Activated T-helper 9 cell treated with anti-CD3 and anti-CD28 coated beads, Interleukin-2, amount 50 U/mL, for 16 hours (primary cell): ENCODE results near the gene STAT3.
"Not testable (repeated sequence)": the region's sequence is repeated elsewhere in the genome, so short reads cannot be mapped to it uniquely, and the experiment has no call there.

Experiments used
- DNase-seq: peaks from one replicate; pipeline ENCODE4 v3.0.0-alpha.2; 2020; ENCODE audit warnings: low read depth

Gene STAT3

DNA sequence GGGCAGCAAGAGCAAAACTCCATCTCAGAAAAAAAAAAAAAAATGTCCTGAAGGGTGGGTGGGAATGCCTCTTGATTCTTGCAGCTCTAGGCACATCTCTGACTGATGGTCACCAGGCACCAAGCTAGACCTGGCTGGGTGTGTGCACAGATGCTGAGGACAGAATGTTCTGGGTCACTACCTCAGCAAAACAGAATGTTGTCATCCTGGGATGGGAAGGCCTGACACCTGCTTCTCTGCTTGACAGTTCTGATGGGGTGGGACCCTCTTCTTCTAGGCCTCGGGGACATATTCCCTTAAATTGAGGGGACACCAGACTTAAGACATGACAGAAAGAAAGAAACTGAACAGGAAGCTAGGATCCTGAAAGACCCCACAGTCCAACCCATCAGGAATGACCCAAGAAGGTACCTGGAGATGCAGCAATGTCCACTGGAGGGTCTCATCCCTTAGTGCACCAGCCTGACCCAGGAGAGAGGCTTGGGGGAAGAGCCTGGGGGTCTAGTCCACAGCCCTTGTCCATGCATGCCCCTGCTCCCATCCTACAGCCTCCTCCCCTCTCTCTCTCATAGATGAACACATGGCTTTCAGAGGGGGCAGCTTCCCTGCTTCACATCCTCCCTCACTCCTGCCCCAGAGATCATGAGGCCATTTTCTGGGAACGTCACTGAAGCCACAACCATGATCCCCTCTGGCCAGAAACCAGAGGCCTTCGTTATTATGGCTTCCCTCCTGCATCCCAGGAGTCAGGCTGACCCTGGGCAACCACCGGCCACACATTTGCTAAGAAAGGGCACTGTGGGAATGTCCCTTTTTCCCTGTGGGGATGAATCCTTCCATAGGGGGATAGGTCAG lies 108.2 kb downstream of the STAT3 start:
- DNase-seq = no peak

DNA sequence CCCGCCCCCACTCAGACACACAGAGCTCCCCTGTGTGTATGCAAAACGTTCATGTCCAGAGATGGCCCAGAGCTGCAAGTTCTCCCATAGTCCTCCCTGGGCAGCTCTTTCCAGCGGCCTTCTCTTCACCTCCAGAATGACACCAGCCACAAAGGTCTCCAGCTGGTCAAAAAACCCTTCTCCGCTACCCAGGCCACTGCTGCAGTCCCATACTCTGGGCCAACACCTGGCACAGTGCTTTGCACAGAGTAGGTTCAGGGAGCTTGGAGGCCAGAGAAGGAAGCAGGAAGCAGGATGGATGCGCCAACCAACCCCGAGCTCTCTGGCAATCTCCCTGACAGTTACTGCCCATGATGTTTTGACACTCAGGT lies 110.9 kb downstream of the STAT3 start:
- DNase-seq = no peak

GRCh38 chr17:42276609-42277341 lies 111.5 kb downstream of the STAT3 start:
- DNase-seq = peak; percentile 25

- DNase-seq = peak; percentile 46
Observed at GRCh38 chr17:42276359-42276608, 112.0 kb downstream of the STAT3 start, which contains the start of gene STAT5B. STAT5B (minus strand) TSS chr17:42276391; CDS start chr17:42232127, 44,264 bp downstream.

DNA sequence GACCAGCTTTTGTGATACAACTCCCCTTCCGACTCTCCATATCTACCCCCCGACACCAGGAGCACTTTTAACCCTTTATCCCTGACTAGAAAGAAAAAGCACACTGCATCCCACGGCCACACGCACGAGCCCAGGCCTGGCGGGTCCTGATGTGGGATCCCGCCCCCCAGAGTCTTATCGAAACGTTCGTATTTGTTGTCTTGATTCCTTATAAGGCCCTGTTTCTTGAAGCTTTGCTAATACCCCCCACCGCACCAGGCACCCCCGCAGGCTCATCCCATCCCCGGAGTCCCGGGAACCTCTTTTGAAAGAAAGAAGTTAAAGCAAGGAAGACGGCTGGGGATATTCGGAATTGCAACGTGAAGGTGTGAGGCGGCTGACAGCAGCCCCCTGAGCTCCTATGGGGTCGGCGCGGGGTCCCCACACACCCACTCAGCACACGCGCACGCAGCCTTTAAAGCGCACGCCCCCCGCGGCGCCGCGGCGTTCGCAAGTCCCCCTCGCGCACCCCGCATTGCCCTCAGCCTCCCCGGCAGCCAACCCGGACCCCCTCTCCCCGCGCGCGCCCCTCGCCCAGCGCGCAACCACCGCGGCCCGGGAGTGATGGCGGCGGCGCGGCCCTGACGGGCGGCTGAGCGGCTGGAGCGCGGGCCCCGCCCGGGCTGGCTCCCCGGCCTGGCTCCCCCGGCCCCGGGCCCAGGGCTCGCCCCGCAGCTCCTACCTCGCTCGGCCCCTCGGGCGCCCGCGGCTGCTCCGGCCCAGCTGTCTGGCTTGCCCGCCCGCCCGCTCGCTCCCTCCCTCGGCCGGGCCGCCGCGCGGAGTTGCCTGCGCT lies 112.5 kb downstream of the STAT3 start:
- peak; percentile 21 for DNase-seq

GRCh38 chr17:42274812-42275526 lies 113.3 kb downstream of the STAT3 start:
- DNase-seq = no peak

DNA sequence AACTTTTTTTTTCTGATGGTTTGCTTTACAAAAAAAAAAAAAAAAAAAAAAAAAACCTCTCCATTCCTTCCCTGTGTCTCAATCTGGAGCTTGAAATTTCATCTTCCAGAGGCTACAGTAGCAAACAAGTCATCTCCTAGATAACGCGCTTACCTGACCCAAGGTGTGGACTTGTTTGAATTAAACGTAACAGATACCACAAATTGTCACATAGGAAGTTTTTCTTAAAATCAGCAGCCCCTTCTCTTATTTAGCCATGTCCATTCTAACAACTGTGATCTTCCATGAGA lies 114.0 kb downstream of the STAT3 start:
- no peak for DNase-seq

DNA sequence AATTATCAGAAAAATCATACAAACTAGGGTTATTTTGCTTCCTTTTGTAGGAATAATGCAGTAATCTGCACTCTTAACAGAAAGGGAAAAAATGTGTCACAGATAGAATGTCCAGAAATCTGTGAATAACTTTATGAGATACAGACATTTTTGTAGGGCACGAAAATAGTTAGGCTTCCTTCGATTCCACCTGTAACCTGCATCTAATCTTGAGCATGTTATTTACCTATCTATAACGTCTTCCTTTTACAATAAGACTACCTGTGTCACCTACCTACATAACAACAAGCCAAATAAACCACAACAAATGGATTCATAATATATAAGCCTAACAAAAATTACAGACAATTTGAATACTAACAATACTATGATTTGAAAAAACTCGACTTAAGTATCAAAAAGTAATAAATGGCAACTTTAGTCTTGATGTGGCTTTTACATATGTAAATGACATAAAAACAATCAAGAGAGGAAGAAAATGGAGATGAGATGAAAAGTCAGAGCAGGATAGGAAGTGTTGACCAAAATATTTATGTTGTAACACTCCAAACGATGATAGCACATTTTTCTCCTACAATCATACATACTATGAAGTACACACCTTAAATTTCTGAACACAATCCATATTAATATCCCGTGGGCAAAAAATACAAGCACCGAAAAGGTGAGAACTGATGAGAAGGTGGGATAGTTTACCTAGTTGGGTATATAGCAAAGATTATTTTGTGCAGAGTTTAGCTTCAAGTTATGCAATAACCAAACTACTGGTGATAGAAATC lies 114.6 kb downstream of the STAT3 start:
- no peak for DNase-seq

DNA sequence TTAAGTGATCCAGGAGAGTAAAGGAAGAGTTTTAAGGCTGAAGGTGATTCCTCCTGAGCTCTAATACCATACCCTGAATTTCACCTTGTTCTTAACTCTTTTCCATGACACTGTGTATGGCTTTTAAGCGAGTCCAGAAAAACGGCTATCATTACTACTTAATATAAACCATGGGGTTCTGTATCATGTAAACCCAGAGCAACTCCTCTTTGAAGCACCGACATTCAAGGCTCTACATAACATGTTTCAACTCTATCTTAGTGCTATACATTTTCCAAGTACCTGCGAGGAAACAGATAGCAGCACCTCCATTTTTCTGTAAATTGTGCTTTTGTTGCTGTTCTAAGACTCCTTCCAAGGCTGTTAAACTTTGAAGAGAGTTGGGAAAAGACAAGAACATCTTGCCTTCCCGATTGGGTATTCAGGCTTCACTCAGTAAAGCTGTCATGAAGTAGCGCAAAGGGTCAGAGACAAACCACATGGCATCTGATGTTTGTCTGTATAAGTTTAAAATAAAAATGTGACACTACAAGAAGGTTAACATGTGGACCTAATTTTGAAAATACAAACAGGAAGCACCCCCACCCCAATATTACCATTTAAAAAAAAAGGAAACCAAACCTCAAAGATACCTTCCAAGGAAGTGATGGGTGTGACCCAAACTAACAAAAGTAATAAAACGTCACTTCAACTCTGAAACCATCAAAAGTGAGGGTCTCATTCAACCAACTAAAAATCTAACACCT lies 115.9 kb downstream of the STAT3 start:
- no peak for DNase-seq

DNA sequence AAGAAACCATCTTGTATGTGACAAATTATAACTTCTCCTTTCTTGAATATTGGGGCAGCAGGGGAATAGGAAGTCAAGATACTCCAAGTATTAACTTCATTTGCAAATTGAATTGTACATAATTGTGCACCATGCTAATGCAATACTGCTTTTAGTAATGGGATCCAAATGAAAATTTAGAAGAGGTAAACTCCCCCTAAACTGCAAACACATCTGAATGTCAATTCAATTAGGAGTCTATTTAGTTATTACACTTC lies 116.5 kb downstream of the STAT3 start:
- no peak for DNase-seq

- DNase-seq = no peak
Observed at GRCh38 chr17:42271006-42271778, 117.0 kb downstream of the STAT3 start.

DNA sequence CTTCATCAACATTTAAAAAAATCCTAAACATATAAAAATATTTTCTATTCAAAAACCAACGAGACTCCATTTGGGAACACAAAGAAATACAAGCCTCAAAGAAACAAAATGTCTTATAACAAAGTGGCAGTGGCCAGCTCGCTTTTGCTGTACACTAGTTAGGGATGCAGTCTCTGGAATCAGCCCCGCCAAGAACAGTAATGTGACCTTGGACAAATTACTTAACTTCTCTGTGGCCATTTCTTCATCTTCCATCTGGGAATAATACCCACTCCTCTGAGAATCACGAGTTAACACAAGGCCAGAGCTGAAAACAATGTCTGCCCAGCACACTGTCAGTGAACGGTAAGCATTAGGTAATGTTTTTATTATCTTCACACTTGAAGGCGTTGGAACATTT lies 117.6 kb downstream of the STAT3 start:
- DNase-seq = no peak

DNA sequence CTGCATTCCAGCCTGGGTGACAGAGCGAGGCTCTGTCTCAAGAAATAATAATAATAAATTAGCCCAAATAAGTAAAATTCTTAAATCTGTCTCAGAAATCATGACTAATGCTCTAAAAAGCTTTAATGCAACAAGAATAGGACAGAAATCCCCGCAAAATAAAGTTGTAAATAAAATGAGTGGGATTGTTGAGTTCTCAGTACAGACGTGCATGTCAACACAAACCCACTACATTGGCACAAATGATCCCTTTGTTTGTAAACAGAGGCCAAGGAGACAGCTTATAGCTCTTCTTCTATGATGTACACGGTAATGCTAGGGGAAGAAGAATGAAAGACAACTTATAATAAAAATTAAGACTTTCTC lies 118.1 kb downstream of the STAT3 start:
- no peak for DNase-seq

DNA sequence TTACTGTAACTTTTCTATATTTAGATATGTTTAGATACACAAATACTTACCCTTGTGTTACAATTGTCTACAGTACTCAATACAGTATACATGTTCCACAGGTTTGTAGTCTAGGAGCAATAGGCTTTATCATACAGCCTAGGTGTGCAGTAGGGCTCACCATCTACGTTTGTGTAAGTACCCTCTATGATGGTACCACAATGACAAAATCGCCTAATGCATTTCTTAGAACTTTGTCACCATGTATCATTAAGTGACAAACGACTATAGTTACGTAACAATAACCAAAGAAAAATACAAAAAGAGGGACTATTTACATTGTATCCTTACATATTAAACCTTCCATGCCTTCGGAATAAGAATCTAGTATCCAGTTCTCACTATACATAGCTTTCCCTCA lies 120.0 kb downstream of the STAT3 start:
- no peak for DNase-seq

GRCh38 chr17:42266918-42267766 lies 121.1 kb downstream of the STAT3 start:
- peak; percentile 32 for DNase-seq

DNA sequence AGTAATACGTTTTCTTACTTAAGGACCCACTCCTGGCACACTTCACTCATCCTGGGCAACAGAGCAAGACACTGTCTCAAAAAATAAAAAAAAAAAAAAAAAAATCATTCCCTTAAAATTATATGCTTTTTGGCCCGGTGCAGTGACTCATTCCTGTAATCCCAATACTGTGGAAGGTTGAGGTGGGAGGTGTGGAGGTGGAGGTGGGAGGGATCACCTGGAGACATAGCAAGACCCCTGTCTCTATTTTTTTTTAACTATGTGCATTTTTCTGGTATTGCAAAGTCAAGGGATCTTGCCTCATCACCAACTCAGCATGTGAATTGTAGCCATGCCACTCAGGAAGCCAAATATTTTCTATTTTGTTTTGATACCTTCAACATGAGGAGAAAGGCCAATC lies 121.8 kb downstream of the STAT3 start:
- DNase-seq = no peak

GRCh38 chr17:42264366-42264765 lies 123.9 kb downstream of the STAT3 start:
- not testable (repeated sequence) for DNase-seq
